GM21723 (cell line): Measurements from ENCODE around the gene ST8SIA2.

Source experiments
- ATAC-seq: cut with Tn5 transposase; IDR thresholded peaks from one replicate; pipeline ENCODE4 v1.9.1; 2021; ENCODE audit warnings: mild to moderate bottlenecking, moderate library complexity; ENCODE audit not compliant: unreplicated experiment

ST8SIA2 gene

GRCh38 chr15:92393071-92393979, at the start of gene ST8SIA2:
TSS of gene ST8SIA2 (plus strand) at chr15:92393881. CDS start at chr15:92394065, 184 bp downstream.
- ATAC-seq, result no peak

GRCh38 chr15:92343924-92344643, 49.6 kb upstream of the ST8SIA2 start:
- no peak for ATAC-seq

- no peak for ATAC-seq
These were observed 47.6 kb upstream of the ST8SIA2 start for GRCh38 chr15:92346063-92346462.

GRCh38 chr15:92355307-92355706, 38.4 kb upstream of the ST8SIA2 start:
- no peak for ATAC-seq

- ATAC-seq, result no peak
These were observed 32.2 kb upstream of the ST8SIA2 start for GRCh38 chr15:92361321-92362000.

GRCh38 chr15:92362001-92362350, 31.7 kb upstream of the ST8SIA2 start:
- no peak for ATAC-seq

GRCh38 chr15:92365084-92365483, 28.6 kb upstream of the ST8SIA2 start:
- no peak for ATAC-seq

- no peak for ATAC-seq
These were observed 27.8 kb upstream of the ST8SIA2 start for GRCh38 chr15:92365906-92366305.

GRCh38 chr15:92366381-92366780, 27.3 kb upstream of the ST8SIA2 start:
- no peak for ATAC-seq

- ATAC-seq, result no peak
These were observed 18.6 kb upstream of the ST8SIA2 start for GRCh38 chr15:92375057-92375456.

GRCh38 chr15:92376109-92376508, 17.6 kb upstream of the ST8SIA2 start:
- no peak for ATAC-seq

- no peak for ATAC-seq
These were observed 16.4 kb upstream of the ST8SIA2 start for GRCh38 chr15:92377083-92377789.

- no peak for ATAC-seq
These were observed 10.0 kb upstream of the ST8SIA2 start for GRCh38 chr15:92383519-92384324.

GRCh38 chr15:92384381-92384780, 9.3 kb upstream of the ST8SIA2 start:
- no peak for ATAC-seq

GRCh38 chr15:92385096-92385495, 8.6 kb upstream of the ST8SIA2 start:
- ATAC-seq, result no peak

- peak; percentile 61 for ATAC-seq
These were observed 2.0 kb upstream of the ST8SIA2 start for GRCh38 chr15:92391640-92392039.

GRCh38 chr15:92392462-92392861, 1.2 kb upstream of the ST8SIA2 start:
- no peak for ATAC-seq

- ATAC-seq, result no peak
These were observed 263 bp downstream of the ST8SIA2 start for GRCh38 chr15:92393980-92394308.

- no peak for ATAC-seq
These were observed 822 bp downstream of the ST8SIA2 start for GRCh38 chr15:92394309-92395097.
